HG03442 (cell line): Measurements from ENCODE around the gene CTH.
A peak's percentile ranks its signal among the peaks of the same experiment; 100 is the strongest.
"Not testable (repeated sequence)": the region's sequence is repeated elsewhere in the genome, so short reads cannot be mapped to it uniquely, and the experiment has no call there.

ENCODE experiments used
- ATAC-seq: cut with Tn5 transposase; IDR thresholded peaks from one replicate; pipeline ENCODE4 v1.9.1; 2021; ENCODE audit warnings: mild to moderate bottlenecking, moderate library complexity; ENCODE audit not compliant: unreplicated experiment

Gene CTH

DNA sequence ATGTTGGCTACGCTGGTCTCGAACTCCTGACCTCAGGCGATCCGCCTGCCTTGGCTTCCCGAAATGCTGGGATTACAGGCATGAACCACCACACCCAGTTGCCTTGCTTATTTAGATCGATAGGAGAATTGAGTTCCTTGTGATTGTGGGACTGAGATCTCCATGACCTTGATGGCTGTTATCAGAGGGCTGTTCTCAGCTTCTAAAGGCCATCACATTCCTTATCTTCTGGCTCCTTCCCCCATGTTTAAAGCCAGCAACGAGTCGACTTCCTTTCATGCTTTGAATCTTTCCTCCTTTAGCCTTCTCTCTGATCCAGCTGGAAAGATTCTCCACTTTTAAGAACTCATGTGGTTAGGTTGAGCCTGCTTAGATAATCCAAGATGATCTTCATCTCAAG, 38.0 kb downstream of the CTH start:
- ATAC-seq, result no peak

DNA sequence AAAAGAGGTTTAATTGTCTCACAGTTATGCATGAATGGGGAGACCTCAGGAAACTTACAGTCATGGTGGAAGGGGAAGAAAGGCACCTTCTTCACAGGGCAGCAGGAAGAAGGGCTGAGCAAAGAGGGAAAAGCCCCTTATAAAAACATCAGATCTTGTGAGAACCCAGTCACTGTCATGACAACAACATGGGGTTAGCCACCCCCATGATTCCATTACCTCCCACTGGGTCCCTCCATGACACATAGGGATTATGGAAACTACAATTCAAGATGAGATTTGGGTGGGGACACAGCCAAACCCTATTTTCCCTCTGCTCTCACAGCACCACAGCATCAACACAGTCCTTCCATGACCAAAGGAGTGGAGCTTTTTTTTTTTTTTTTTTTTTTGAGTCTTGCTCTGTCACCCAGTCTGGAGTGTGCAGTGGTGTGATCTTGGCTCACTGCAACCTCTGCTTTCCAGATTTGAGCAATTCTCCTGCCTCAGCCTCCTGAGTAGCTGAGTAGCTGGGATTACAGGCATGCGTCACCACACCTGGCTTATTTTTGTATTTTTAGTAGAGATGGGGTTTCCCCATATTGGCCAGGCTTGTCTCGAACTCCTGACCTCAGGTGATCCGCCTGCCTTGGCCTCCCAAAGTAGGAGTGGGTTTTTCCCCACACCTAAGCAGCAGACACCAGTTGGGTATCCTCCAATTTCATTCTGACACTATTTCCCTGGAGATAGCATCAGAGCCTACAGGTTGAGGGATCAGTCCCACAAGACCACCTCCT, 41.3 kb downstream of the CTH start:
- peak; percentile 37 for ATAC-seq

DNA sequence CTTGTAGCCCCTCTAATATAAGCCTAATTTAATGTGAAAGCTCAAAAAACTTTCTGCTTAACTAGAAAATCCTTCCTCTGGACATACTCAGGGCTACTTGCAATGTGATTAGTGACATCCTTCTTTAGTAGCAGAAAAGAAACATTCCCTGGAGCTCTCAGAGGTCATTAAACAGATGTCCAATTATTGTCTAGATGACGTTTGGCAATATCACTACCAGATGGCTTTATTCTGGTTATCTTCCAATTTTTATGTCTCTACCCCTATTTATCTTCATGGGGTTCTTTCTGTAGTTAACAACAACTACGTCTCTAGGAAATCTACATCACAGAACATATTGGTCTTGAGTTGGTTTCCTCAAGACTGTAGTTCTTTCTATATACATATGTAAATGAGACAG, 44.2 kb downstream of the CTH start:
- ATAC-seq, result no peak

DNA sequence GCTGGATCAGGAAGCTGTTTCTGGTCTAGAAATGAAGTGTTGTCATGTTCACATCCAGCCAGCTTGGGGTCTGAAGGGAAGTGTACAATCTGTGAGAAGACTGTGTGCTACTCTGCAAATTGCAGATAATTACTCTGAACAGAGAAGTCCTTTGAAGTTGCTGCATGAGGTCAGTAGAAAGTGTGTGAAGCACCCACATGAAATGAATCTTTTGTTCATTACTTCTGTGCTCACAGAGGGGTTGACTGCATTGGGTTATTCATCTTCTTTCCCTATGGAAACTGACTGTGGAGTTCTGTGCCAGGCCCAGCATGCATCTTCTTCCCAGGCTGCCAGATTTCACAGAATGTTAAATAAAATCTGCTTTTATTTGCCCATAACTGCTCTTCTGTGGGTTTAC, 47.1 kb downstream of the CTH start:
- ATAC-seq, result no peak

DNA sequence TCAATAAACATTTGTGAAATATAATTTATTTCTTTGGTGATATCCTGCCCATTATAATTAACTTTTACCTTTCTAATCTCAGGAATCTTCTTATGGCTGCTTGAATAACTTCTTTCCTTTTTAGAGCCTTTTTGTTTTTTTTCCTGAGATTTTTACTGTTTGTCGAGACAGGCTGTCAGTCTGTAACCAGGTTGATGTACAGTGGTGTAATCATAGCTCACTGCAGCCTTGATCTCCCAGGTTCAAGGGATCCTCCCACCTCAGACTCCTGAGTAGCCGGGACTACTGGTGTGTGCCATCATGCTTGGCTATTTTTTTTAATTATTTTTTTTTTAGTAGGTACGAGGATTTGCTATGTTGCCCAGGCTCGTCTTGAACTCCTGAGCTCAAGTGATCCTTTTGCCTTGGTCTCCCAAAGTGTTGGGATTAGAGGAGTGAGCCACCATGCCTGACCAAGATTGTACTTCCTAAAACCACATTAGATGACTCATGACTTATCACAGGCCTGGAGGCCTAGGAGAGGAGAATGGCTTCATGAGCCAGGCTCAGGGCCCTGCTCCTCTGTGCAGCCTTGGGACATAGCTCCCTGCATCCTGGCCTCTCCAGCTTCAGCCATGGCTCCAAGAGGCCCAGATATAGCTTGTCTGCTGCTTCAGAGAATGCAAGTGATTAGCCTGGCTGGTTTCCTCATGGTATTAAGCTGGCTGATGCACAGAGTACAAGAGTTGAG, 48.6 kb downstream of the CTH start:
- ATAC-seq, result no peak

DNA sequence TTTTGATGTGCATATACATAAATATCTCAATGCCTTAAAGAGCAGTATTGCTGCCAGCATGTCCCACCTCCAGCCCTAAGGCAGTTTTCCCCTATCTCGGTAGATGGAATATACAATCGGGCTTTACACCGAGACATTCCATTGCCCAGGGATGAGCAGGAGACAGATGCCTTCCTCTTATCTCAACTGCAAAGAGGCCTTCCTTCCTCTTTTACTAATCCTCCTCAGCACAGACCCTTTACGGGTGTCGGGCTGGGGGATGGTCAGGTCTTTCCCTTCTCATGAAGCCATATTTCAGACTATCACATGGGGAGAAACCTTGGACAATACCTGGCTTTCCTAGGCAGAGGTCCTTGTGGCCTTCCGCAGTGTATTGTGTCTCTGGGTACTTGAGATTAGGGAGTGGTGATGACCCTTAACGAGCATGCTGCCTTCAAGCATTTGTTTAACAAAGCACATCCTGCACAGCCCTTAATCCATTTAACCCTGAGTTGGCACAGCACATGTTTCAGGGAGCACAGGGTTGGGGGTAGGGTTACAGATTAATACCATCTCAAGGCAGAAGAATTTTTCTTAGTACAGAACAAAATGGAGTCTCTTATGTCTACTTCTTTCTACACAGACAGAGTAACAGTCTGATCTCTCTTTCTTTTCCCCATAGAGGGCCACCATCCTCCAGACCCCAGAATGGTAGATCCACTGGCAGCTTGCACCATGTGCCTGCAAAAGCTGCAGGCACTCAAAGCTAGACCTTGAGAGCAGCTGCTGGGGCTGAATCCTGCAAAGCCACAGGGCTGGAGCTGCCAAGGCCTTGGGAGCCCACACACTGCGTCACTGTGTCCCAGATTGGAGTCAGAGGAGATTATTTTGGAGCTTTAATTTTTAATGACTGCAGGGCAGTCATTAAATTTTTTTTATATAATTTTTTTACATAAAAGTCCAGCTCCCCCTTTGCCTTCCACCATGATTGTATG, 50.0 kb downstream of the CTH start:
- ATAC-seq, result not testable (repeated sequence)

DNA sequence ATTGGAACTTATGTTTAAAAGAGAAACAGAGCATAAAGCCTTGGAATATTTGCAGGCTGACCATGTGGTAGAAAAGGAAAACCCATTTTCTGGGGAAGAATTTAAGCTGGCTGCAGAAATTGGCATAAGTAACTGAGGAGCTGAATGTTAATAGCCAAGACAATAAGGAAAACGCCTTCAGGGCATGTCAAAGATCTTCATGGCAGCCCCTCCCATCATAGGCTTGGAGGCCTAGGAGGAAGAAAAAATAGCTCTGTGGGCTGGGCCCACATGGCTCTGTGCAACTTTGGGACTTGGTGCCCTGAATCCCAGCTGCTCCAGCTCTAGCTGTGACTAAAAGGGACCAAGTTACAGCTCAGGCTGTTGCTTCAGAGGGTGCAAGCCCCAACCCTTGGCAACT, 51.5 kb downstream of the CTH start:
- ATAC-seq, result no peak

DNA sequence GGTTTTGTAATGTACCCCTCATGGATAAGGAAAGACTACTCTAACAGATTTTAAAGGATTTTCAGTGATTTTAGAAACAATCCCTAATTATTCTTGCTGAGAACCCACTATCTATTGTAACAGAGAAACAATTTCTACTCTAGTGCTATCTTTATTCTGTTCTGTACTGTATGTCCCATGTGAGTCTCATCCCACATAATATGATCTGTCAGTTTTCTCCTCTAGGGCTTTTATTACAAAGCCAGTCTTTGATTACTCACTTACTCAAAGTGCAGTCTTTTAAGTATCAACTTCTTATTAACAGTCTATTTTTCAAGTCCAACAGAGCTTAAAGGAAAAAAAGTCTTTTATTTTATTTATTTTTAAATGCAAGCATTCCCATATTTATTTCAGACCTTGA, 54.8 kb downstream of the CTH start:
- no peak for ATAC-seq

DNA sequence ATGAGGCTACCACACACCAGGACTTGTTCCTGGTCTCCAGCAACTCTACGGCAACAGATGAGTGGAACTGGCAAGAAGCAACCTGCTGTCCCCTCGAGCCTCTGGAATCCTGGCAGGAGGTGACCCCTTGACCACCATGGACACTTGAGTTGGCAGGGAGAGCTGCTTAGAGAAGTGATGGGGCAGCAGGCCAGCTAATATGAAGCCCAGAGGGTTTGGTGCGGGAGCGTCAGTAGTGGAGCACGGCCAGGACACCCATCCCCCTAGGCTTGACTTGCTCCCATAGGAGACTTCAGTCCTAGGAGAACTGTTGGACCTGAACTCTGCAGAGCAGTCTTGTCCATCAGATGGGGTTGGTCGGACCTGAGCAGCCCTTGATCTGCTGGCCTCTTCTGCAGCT, 56.5 kb downstream of the CTH start:
- ATAC-seq, result no peak

DNA sequence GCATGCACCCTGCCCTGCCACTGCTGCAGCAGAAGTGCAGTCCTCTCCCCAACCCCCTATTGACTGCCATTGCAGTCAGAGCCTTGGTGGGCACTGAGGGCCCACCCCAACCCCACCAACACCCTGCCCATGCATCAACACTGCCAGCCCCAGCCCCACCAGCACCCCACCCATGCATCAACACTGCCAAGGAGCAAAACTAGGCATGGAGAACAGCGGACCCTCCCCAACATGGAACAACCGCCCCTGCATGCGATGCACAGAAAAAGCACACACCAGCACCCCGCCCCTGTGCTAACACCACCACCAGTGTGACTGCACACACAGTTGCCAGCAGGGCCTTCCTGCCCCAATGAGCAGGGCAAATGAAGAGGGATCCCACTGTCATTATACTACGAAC, 57.1 kb downstream of the CTH start:
- ATAC-seq, result no peak

DNA sequence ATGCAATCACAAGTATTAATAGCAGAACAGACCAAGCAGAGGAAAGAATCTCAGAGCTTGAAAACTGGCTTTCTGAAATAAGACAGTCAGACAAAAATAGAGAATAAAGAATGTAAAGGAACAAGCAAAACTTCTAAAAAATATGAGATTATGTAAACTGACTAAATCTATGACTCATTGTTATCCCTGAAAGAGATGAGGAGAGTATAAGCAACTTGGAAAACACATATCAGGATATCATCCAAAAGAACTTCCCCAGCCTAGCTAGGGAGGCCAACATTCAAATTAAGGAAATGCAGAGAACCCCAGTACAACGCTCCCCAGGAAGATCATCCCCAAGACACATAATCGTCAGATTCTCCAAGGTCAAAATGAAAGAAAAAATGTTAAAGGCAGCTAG, 58.1 kb downstream of the CTH start:
- ATAC-seq, result not testable (repeated sequence)

DNA sequence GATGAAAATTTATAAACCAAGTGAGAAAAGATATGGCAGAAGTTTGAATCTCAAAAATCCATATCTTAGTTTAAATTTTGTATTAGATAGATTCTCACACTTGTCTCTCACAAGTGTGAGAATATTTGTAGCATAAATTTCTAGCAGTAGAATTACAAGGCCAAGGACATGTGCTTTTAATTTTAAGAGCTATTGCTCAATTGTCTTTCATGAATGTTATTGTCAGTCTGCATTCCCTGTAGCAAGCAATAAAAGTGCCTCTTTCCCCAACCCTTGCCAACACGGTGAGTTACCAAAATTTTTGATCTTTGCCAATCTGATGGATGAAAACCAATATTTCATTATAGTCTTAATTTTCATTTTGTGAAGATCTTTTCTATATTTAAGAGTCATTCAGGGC, 64.0 kb downstream of the CTH start:
- no peak for ATAC-seq

DNA sequence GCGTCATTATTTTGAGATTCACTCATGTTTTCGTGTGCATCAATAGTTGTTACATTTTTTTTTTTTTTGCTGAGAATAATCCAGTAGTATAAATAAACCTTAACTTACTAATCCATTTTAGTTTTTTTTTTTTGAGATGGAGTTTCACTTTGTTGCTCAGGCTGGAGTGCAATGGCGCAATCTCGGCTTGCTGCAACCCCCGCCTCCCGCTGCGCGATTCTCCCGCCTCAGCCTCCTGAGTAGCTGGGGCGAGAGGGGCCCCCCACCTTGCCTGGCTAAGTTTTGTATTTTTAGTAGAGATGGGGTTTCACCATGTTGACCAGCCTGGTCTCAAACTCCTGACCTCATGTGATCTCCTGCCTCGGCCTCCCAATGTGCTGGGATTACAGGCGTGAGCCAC, 66.0 kb downstream of the CTH start:
- ATAC-seq, result no peak

DNA sequence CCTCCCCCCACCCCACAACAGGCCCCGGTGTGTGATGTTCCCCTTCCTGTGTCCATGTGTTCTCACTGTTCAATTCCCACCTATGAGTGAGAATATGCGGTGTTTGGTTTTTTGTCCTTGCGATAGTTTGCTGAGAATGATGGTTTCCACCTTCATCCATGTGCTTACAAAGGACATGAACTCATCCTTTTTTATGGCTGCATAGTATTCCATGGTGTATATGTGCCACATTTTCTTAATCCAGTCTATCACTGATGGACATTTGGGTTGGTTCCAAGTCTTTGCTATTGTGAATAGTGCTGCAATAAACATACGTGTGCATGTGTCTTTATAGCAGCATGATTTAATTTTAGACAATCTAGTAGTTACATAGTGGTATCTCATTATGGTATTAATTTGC, 66.8 kb downstream of the CTH start:
- not testable (repeated sequence) for ATAC-seq

DNA sequence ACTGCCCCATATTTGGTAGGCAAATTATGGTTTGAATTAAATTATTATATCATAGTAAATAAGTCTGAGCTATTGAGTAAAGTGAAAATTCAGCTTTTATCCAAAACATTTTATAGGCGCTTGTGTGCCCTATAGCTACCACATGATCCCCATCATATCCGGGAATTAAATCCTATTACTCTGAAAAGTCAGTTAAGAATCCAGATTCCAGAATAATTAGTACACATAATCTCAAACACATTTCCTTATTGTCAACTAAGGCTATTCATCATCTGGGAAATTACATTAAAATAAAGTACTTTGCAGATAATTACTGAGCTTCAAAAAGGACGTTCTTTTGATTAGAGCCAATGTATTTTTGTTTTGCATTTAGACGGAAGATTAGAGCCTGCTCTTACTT, 72.3 kb downstream of the CTH start:
- ATAC-seq, result no peak

DNA sequence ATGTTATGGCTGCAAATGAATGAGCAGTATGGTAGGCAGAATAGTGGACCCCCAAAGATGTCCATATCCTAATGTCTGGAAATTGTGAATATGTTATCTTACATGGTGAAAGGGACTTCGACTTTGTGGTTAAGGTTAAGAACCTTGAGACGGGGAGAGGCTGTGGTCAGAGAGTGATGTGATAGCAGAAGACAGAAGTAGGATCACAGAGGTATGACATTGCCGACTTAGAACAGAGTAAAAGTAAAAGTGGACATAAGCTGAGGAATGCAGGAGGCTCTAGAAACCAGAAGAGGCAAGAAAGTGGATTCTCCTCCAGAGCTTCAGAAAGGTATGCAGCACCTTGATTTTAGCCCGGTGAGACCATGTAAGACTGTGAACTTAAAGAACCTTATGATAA, 74.6 kb downstream of the CTH start:
- no peak for ATAC-seq

DNA sequence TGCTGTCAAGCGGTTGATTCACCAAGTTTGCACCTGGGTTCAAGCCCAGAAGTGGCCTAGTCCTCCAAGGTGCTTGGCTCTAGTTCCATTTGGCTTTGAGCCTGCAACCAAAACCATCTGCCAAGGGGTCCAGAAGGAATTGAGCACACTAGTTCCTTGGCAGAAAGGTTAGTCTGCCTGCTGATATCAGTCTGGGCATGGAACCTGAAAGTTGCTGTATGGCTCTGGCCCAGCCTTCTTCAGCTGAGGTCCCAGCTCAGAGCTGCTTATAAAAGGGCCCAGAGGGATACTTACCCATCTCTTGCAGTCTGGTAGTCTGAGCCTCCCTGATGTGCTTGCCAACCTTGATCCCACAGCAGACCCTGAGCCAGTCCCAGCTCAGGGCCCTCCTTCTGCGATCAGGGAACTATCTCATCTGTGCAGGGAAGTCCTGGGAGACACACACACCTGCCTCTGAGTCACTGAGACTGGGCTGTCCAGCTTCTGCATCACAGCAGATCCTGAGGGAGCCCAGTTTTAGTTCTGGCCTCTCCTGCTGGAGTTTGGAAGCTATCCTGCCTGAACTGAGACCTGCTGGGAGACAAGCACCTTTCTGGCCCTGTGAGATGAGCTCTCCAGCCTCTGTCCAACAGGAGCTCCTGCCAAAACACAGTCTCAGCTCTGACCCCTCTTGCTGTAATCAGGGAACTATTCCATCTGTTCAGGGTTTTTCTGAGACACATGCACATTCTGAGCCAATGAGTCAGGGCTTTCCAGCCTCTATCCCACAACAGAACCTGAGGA, 75.8 kb downstream of the CTH start:
- no peak for ATAC-seq

DNA sequence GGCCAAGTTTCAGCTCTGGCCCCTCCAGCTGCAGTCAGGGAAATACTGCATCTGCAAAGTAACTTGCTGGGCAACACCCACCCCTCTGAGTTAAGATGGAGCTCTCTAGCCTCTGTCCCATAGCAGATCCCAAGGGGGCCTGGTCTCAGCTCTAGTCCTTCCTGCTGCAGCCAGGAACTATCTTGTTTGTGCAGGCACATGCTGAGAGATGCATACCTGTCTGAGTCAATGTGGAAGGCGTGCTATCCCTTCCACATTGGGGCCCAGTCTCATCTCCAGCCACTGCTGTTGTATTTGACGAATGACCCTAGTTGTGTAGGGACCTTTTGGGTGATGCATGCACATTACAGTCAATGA, 76.4 kb downstream of the CTH start:
- no peak for ATAC-seq

DNA sequence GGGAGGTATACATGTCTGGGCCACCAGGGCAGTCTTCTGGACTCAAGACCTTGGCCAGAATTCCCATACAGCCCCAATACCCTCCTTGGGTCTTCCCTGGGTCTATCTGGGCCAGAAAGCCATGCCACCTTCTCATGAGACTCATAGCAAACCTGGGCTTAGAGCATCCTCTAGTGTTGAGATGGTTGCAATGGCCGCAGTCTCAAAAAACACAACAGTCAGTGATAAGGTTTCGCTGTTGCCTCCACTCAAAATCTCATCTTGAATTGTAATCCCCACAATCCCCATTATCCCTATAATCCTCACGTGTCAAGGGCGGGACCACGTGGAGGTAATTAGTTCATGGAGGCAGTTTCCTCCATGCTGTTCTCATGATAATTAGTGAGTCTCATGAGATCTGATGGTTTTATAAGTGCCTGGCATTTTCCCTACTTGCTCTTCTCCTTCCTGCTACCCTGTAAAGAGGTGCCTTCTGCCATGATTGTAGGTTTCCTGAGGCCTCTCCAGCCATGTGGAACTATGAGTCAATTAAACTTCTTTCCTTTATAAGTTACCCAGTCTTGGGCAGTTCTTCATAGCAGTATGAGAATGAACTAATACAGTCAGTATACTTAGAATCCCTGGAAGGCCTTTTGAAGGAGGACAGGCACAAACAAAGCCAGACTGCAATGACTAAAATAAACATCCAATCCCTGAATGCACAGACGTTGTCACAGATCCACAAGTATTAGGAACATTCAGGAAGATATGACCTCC, 77.0 kb downstream of the CTH start:
- ATAC-seq, result peak; percentile 77
